H1 (cell line): ENCODE data around the gene THADA. TPM values are rescaled to one million over a fixed set of nuclear protein-coding genes. Genes with fewer than 3 reads are reported as not detected.
A peak's percentile ranks its signal among the peaks of the same experiment; 100 is the strongest.

ENCODE experiments used
- CTCF ChIA-PET: fragments of 300-600 bp; sonication (Branson Sonifier 250); formaldehyde crosslinking; loops from one replicate; lab custom pipeline; 2021; ENCODE audit not compliant: partially characterized antibody; lab: Charles Lee
- POLR2A ChIA-PET: fragments of 300-600 bp; sonication (Branson Sonifier 250); formaldehyde crosslinking; loops from one replicate; lab custom pipeline; 2021; ENCODE audit warnings: inconsistent platforms; ENCODE audit not compliant: partially characterized antibody; lab: Charles Lee
- DNase-seq, 2 experiments: peaks; one replicate each; pipeline versions ENCODE4 v3.0.0 to v3.0.0-alpha.2; 2010 to 2022; ENCODE audit warnings: low spot score in 2 of 2, low read depth in 1 of 2, mixed read lengths in 1 of 2
- FAIRE-seq: peaks from 2 replicates; lab custom pipeline; 2011; peaks lifted over from hg19 to GRCh38; lab: Jason Lieb, UNC
- H2AFZ ChIP-seq: 2 replicates; pipeline ENCODE4 v1.8.1; 2012; ENCODE audit warnings: low read length, inconsistent platforms
- H2AK5ac ChIP-seq: 2 replicates; pipeline ENCODE4 v1.6.1; 2013; ENCODE audit warnings: low read depth, low read length
- H2BK120ac ChIP-seq: replicated peaks from 2 replicates; pipeline ENCODE3; 2013; ENCODE audit warnings: low read depth, low read length, inconsistent platforms
- H2BK12ac ChIP-seq: 2 replicates; pipeline ENCODE4 v1.6.1; 2013; ENCODE audit warnings: low read depth, low read length
- H2BK15ac ChIP-seq: 2 replicates; pipeline ENCODE4 v1.6.1; 2013; ENCODE audit warnings: low read length
- H2BK20ac ChIP-seq: 2 replicates; pipeline ENCODE4 v1.6.1; 2013; ENCODE audit warnings: low read length
- H2BK5ac ChIP-seq: 2 replicates; pipeline ENCODE4 v1.6.1; 2013; ENCODE audit warnings: low read depth, low read length
- H3K14ac ChIP-seq: 2 replicates; pipeline ENCODE4 v1.6.1; 2013; ENCODE audit warnings: inconsistent platforms; ENCODE audit not compliant: insufficient read length
- H3K18ac ChIP-seq: 2 replicates; pipeline ENCODE4 v1.6.1; 2013; ENCODE audit warnings: low read length; ENCODE audit errors: extremely low read depth
- H3K23ac ChIP-seq: 2 replicates; pipeline ENCODE4 v1.6.1; 2013; ENCODE audit warnings: inconsistent platforms; ENCODE audit not compliant: insufficient read length
- H3K23me2 ChIP-seq: 2 replicates; pipeline ENCODE4 v1.6.1; 2013; ENCODE audit warnings: low read depth, low read length
- H3K27ac ChIP-seq: 2 replicates; pipeline ENCODE4 v1.6.1; 2011; ENCODE audit warnings: low read depth, low read length, inconsistent platforms
- H3K27me3 ChIP-seq, 4 experiments: replicated peaks in 1 of 4; 1 replicate in 1 of 4; 2 replicates in 3 of 4; pipeline versions ENCODE4 v1.6.1 to v1.8.1; 2011 to 2013; ENCODE audit warnings: low read length in 3 of 4, mild to moderate bottlenecking in 3 of 4, inconsistent platforms in 2 of 4, mixed read lengths in 2 of 4, moderate library complexity in 1 of 4; ENCODE audit not compliant: control insufficient read depth in 3 of 4, insufficient read depth in 3 of 4; ENCODE audit errors: extremely low read depth in 1 of 4
- H3K36me3 ChIP-seq, 4 experiments: 2 replicates each; pipeline versions ENCODE4 v1.6.1 to v1.8.1; 2011 to 2013; ENCODE audit warnings: mild to moderate bottlenecking in 4 of 4, low read length in 3 of 4, moderate library complexity in 2 of 4, control low read depth in 1 of 4, inconsistent platforms in 1 of 4; ENCODE audit not compliant: insufficient read depth in 4 of 4, control insufficient read depth in 2 of 4
- H3K4ac ChIP-seq: replicated peaks from 2 replicates; pipeline ENCODE3; 2013; ENCODE audit warnings: low read length, low read depth, mixed read lengths, inconsistent platforms; ENCODE audit not compliant: insufficient read length
- H3K4me1 ChIP-seq, 4 experiments: replicated peaks in 1 of 4; 1 replicate in 1 of 4; 2 replicates in 3 of 4; pipeline versions ENCODE4 v1.6.1 to v1.8.1; 2011 to 2013; ENCODE audit warnings: low read length in 3 of 4, inconsistent platforms in 2 of 4, mixed read lengths in 1 of 4; ENCODE audit not compliant: insufficient read depth in 4 of 4, control insufficient read depth in 3 of 4
- H3K4me2 ChIP-seq, 2 experiments: 2 replicates each; pipeline versions ENCODE4 v1.6.1 to v1.8.1; 2011 to 2013; ENCODE audit warnings: low read depth in 2 of 2, low read length in 2 of 2, control low read depth in 1 of 2, inconsistent platforms in 1 of 2, mild to moderate bottlenecking in 1 of 2; ENCODE audit not compliant: insufficient read depth in 1 of 2
- H3K4me3 ChIP-seq, 4 experiments: fragments of 200-600, 300-600 bp in 1 of 4; sonication (generic), shearing (Covaris generic), sonication (Bioruptor Twin) in 1 of 4; 2 replicates each; pipeline versions ENCODE4 v1.5.1 to v1.8.1; 2011 to 2016; ENCODE audit warnings: low read length in 4 of 4, low read depth in 3 of 4, control low read depth in 2 of 4, inconsistent platforms in 2 of 4, mild to moderate bottlenecking in 2 of 4, mixed read lengths in 1 of 4, moderate library complexity in 1 of 4; ENCODE audit not compliant: insufficient read depth in 2 of 4; ENCODE audit errors: extremely low read depth in 1 of 4
- H3K56ac ChIP-seq: replicated peaks from 2 replicates; pipeline ENCODE3; 2013; ENCODE audit warnings: low read depth, mild to moderate bottlenecking, mixed read lengths, low read length, inconsistent platforms; ENCODE audit not compliant: insufficient read length
- H3K79me1 ChIP-seq: 2 replicates; pipeline ENCODE4 v1.6.1; 2013; ENCODE audit warnings: low read depth, low read length, control low read depth
- H3K79me2 ChIP-seq, 2 experiments: 2 replicates each; pipeline versions ENCODE4 v1.6.1 to v1.8.1; 2012 to 2013; ENCODE audit warnings: low read length in 2 of 2, mild to moderate bottlenecking in 2 of 2, inconsistent platforms in 1 of 2; ENCODE audit not compliant: insufficient read depth in 2 of 2, control insufficient read depth in 1 of 2
- H3K9ac ChIP-seq, 4 experiments: replicated peaks in 1 of 4; 1 replicate in 1 of 4; 2 replicates in 3 of 4; pipeline versions ENCODE4 v1.6.1 to v1.8.1; 2011 to 2013; ENCODE audit warnings: low read depth in 3 of 4, low read length in 3 of 4, control low read depth in 2 of 4, mild to moderate bottlenecking in 2 of 4, moderate library complexity in 2 of 4, inconsistent platforms in 1 of 4; ENCODE audit errors: extremely low read depth in 1 of 4
- H3K9me3 ChIP-seq, 2 experiments: 2 replicates each; pipeline versions ENCODE4 v1.6.1 to v1.8.1; 2012 to 2013; ENCODE audit warnings: mild to moderate bottlenecking in 2 of 2, moderate library complexity in 2 of 2, control low read depth in 1 of 2, inconsistent platforms in 1 of 2, low read depth in 1 of 2, low read length in 1 of 2, mixed read lengths in 1 of 2; ENCODE audit not compliant: insufficient read depth in 2 of 2
- H4K20me1 ChIP-seq, 2 experiments: replicated peaks in 1 of 2; 2 replicates each; pipeline versions ENCODE3 to v1.8.1; 2011 to 2013; ENCODE audit warnings: inconsistent platforms in 2 of 2, low read length in 2 of 2, mild to moderate bottlenecking in 1 of 2; ENCODE audit not compliant: insufficient read depth in 2 of 2, control insufficient read depth in 1 of 2
- H4K5ac ChIP-seq: 2 replicates; pipeline ENCODE4 v1.6.1; 2013; ENCODE audit warnings: low read length, low read depth, mixed read lengths, inconsistent platforms; ENCODE audit not compliant: insufficient read length
- H4K8ac ChIP-seq: 2 replicates; pipeline ENCODE4 v1.8.0; 2013; ENCODE audit warnings: mild to moderate bottlenecking, moderate library complexity, low read length, inconsistent platforms; ENCODE audit not compliant: insufficient read depth; ENCODE audit errors: extremely low read depth
- H4K91ac ChIP-seq: replicated peaks from 2 replicates; pipeline ENCODE3; 2013; ENCODE audit warnings: low read length, mixed read lengths, inconsistent platforms; ENCODE audit not compliant: insufficient read length
- ASH2L ChIP-seq: fragments of 200-600, 300-600 bp; sonication (generic); IDR thresholded peaks from one replicate; pipeline ENCODE4 v1.7.1; 2017; ENCODE audit warnings: low read length
- CBX8 ChIP-seq: fragments of 300-800, 300-1000 bp; sonication (generic); IDR thresholded peaks from 2 replicates; pipeline ENCODE4 v1.7.1; 2016; ENCODE audit warnings: low read depth, low read length, borderline replicate concordance
- CTBP2 ChIP-seq: IDR thresholded peaks from 2 replicates; pipeline ENCODE4 v1.7.0; 2011; ENCODE audit warnings: borderline replicate concordance, mild to moderate bottlenecking, moderate library complexity, mixed read lengths, low read length; ENCODE audit not compliant: insufficient read depth, insufficient read length
- EZH2 ChIP-seq: fragments of 200-600 bp; sonication (generic); IDR thresholded peaks from 2 replicates; pipeline ENCODE4 v1.7.1; 2012; ENCODE audit warnings: low read depth, mild to moderate bottlenecking, moderate library complexity, low read length, inconsistent platforms; ENCODE audit not compliant: severe bottlenecking
- FOSL1 ChIP-seq: IDR thresholded peaks from 2 replicates; pipeline ENCODE4 v1.6.1; 2011; ENCODE audit warnings: mild to moderate bottlenecking, low read depth, low read length, moderate library complexity; ENCODE audit not compliant: insufficient read depth
- JUND ChIP-seq: IDR thresholded peaks from 2 replicates; pipeline ENCODE4 v1.6.1; 2011; ENCODE audit warnings: mild to moderate bottlenecking, improper control_type of control experiment, low read length
- KDM5A ChIP-seq: fragments of 200-600 bp; IDR thresholded peaks from 2 replicates; pipeline ENCODE4 v1.7.1; 2012; ENCODE audit warnings: mild to moderate bottlenecking, low read length, inconsistent platforms, mixed read lengths
- RAD21 ChIP-seq, 2 experiments: IDR thresholded peaks in 1 of 2; conservative IDR thresholded peaks in 1 of 2; 2 replicates each; pipeline ENCODE4 v1.6.1; 2011; ENCODE audit warnings: low read depth in 2 of 2, low read length in 2 of 2, improper control_type of control experiment in 1 of 2, inconsistent platforms in 1 of 2, mild to moderate bottlenecking in 1 of 2, moderate library complexity in 1 of 2
- SUZ12 ChIP-seq: fragments of 200-600 bp; sonication (generic); IDR thresholded peaks from 2 replicates; pipeline ENCODE4 v1.6.1; 2012; ENCODE audit warnings: mild to moderate bottlenecking, inconsistent platforms, low read length, moderate library complexity, mixed read lengths
- TAF1 ChIP-seq: IDR thresholded peaks from 2 replicates; pipeline ENCODE4 v1.6.1; 2011; ENCODE audit warnings: mild to moderate bottlenecking, low read depth, low read length
- WGBS, 2 experiments: shearing (Covaris generic) in 1 of 2; methylation state at CpG; one replicate each; pipeline versions ENCODE4 v1.1.6 to v1.1.7; 2013 to 2015; ENCODE audit warnings: low lambda C conversion rate in 2 of 2, mixed read lengths in 2 of 2, inconsistent platforms in 1 of 2, low coverage in 1 of 2, missing lambda C conversion rate in 1 of 2; ENCODE audit not compliant: insufficient replicate concordance in 2 of 2, insufficient coverage in 1 of 2, insufficient read length in 1 of 2; ENCODE audit errors: extremely low coverage in 1 of 2, missing lambda C conversion rate in 1 of 2; 5-methylcytosine and 5-hydroxymethylcytosine counted together
- polyA plus RNA-seq, 7 experiments: library from polyadenylated mRNA; depleted of rRNA in 3 of 7; stranded (reverse) in 5 of 7; unstranded in 2 of 7; fragments of >200 nt in 5 of 7; fragments of 200-250 nt in 2 of 7; gene quantifications; 1 replicate in 5 of 7; 2 replicates in 1 of 7; 4 replicates in 1 of 7; pipeline versions ENCODE4 v1.2.1 to v1.2.3, GENCODE V29; 2011 to 2013; ENCODE audit warnings: missing spikeins in 2 of 7, mixed read lengths in 2 of 7
- total RNA-seq: library from RNA; stranded (reverse); fragmentation: NEBNext Ultra II Directional; extraction: Animal tissue kit (Norgen Biotek cat#: 25700); gene quantifications from 2 replicates; pipeline ENCODE4 v1.2.1, GENCODE V29; 2021

THADA gene
- total and polyA plus RNA-seq, 2 of the 8 experiments (the other 6 are each of a cell fraction or from before 2014, with no cell fraction given): 22.4 to 26.8 TPM

GRCh38 chr2:43219383-43220228 is 376.2 kb downstream of the THADA start:
- Histone ChIP-seq H3K4ac (peak overlapping the region; percentile 88), H3K79me1 (no peaks in the 10 kb centered on the region), H3K79me2 (peaks cover 1 to 31% of the 10 kb centered on the region in 2 experiments), H3K27me3 (no peaks in the 10 kb centered on the region), H4K20me1 (peaks cover 8 to 11% of the 10 kb centered on the region in 2 experiments), H3K56ac (peak overlapping the region; percentile 80), H2AFZ (no peak overlapping the region), H3K36me3 (peaks cover 0 to 27% (median 11%) of the 10 kb centered on the region in 4 experiments; a peak in 6 of 8 replicates), H2BK15ac (peak overlapping the region; percentile 99; the same call in 1 of the 2 replicates), H2BK12ac (peak overlapping the region; percentile 100), H2BK5ac (peak overlapping the region; percentile 100), H4K5ac (peak overlapping the region; percentile 85), H2BK120ac (peak overlapping the region; percentile 88), H3K27ac (peak overlapping the region; percentile 65; the same call in 1 of the 2 replicates), H3K14ac (peak overlapping the region; percentile 42), H3K23me2 (peaks cover 8% of the 10 kb centered on the region), H4K91ac (peak overlapping the region; percentile 100), H3K4me2 (peak overlapping the region; percentile 78 to 80), H3K18ac (peak overlapping the region; percentile 99), H4K8ac (peak overlapping the region; percentile 72; the same call in 1 of the 2 replicates), H2BK20ac (peak overlapping the region; percentile 100), H3K23ac (no peak overlapping the region), H2AK5ac (peak overlapping the region; percentile 98), H3K4me3 (peak overlapping the region; percentile 14 to 83 (median 34); a peak in 7 of 8 replicates), H3K4me1 (peaks cover 20 to 43% (median 25%) of the 10 kb centered on the region in 4 experiments), H3K9me3 (no peaks in the 10 kb centered on the region), H3K9ac (peak overlapping the region in 1 of 4 experiments; percentile 3; a peak in 2 of 7 replicates)
- DNase-seq (peak in 1 of 2 experiments; percentile 76), FAIRE-seq (no peak)
- 19% methylated on average over 30 of the region's 35 CpGs; no CpG with 5 or more reads in 1 of the 2 experiments for WGBS, 2 experiments
- ChIA-PET POLR2A (interaction anchor here (1.1 to 8.6 kb wide), 6 partner anchors 7 to 119 kb away, joined by 3 to 52 read pairs (median 17); partner anchors contain the start of gene ZFP36L2), CTCF (interaction anchor here (0.6 to 7.6 kb wide), 17 partner anchors 9 to 317 kb away, joined by 3 to 101 read pairs (median 3); partner anchors contain the start of gene ZFP36L2)
- TF ChIP-seq KDM5A (no peak), CBX8 (no peak), CTBP2 (peak; percentile 16), JUND (no peak), EZH2 (no peak), ASH2L (peak; percentile 88), TAF1 (0 out of 2 replicates have a peak, but pooled peaks have one; percentile 29), SUZ12 (peak; percentile 36; the same call in 1 of the 2 replicates), FOSL1 (no peak), RAD21 (IDR thresholded peaks at IDR 0.05 in 1 of 2, conservative IDR thresholded peaks at IDR 0.05 in 1 of 2; ENCODE audit: low read depth in 2 of 2, low read length in 2 of 2) (no peak)
